H1 (cell line): ENCODE data around the gene CCDC71.

Experiments
- ATF2 ChIP-seq: IDR thresholded peaks from 2 replicates; pipeline ENCODE4 v1.6.1; 2012; ENCODE audit warnings: low read length, inconsistent platforms
- CTCF ChIP-seq, 3 experiments: IDR thresholded peaks; 1 replicate in 2 of 3; 2 replicates in 1 of 3; pipeline versions ENCODE4 v1.5.1 to v1.6.1; 2011; ENCODE audit warnings: low read length in 3 of 3, mild to moderate bottlenecking in 3 of 3, inconsistent platforms in 2 of 3, low read depth in 1 of 3, moderate library complexity in 1 of 3; ENCODE audit not compliant: insufficient read depth in 1 of 3; ENCODE audit errors: control extremely low read depth in 1 of 3
- EZH2 ChIP-seq: fragments of 200-600 bp; sonication (generic); IDR thresholded peaks from 2 replicates; pipeline ENCODE4 v1.7.1; 2012; ENCODE audit warnings: low read depth, mild to moderate bottlenecking, moderate library complexity, low read length, inconsistent platforms; ENCODE audit not compliant: severe bottlenecking
- MAFK ChIP-seq: IDR thresholded peaks from 2 replicates; pipeline ENCODE4 v1.6.1; 2012; ENCODE audit warnings: low read depth, mild to moderate bottlenecking, improper control_type of control experiment, low read length
- NANOG ChIP-seq: IDR thresholded peaks from 2 replicates; pipeline ENCODE4 v1.6.1; 2011; ENCODE audit warnings: low read length, low read depth, mild to moderate bottlenecking, inconsistent platforms; ENCODE audit not compliant: insufficient read depth, poor library complexity, severe bottlenecking
- POLR2AphosphoS5 ChIP-seq: IDR thresholded peaks from 2 replicates; pipeline ENCODE4 v1.6.1; 2011; ENCODE audit warnings: low read depth, low read length

GRCh38 chr3:49119036-49119435 lies 47.1 kb downstream of the CCDC71 start:
- TF ChIP-seq CTCF (IDR thresholded peaks at IDR 0.05; ENCODE audit: control extremely low read depth in 1 of 3, insufficient read depth in 1 of 3, low read depth in 1 of 3, low read length in 3 of 3) = no peak
- TF ChIP-seq MAFK = no peak
- TF ChIP-seq EZH2 = no peak
- no peak for TF ChIP-seq ATF2
- TF ChIP-seq NANOG = no peak
- no peak for TF ChIP-seq POLR2AphosphoS5
